Subcutaneous adipose tissue (tissue), 4 donors: ENCODE data around the gene DNAH10. TPM values are rescaled to one million over a fixed set of nuclear protein-coding genes. Genes with fewer than 3 reads are reported as not detected.

Experiments used
- total RNA-seq, 4 donors: library from RNA; depleted of rRNA; stranded (reverse); fragments of >200 nt; gene quantifications; one replicate each; pipeline ENCODE4 v1.1.0, GENCODE V29; 2016
- TF ChIP-seq, protein P1 (sequence below): fragments of 450-650 bp; IDR thresholded peaks from one replicate; pipeline ENCODE4 v1.5.1; 2016; ENCODE audit warnings: low read depth, mild to moderate bottlenecking, control low read depth, antibody characterized with exemption, moderate library complexity

Gene DNAH10
- total RNA-seq, 4 donors from 2014 or later = under 0.01 to 0.19 (median 0.08) TPM

DNA sequence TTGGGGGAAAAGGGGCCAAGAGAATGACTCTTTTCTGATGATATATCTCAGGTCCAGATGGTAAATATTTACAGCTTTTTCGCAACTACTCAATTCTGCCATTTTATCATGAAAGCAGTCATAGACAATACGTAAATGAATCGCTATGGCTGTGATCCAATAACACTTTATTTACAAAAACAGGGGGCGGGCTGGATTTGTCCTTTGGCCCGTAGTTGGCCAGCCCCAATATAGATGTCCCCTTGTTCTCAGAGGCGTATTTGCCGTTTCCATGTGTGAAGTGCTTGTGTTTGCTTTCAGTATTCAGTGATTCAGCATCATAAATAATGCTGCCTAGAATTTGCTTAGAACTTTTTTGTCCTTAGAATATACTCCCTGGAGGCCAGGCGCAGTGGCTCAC, 133.3 kb downstream of the DNAH10 start:
- TF ChIP-seq, protein P1, sequence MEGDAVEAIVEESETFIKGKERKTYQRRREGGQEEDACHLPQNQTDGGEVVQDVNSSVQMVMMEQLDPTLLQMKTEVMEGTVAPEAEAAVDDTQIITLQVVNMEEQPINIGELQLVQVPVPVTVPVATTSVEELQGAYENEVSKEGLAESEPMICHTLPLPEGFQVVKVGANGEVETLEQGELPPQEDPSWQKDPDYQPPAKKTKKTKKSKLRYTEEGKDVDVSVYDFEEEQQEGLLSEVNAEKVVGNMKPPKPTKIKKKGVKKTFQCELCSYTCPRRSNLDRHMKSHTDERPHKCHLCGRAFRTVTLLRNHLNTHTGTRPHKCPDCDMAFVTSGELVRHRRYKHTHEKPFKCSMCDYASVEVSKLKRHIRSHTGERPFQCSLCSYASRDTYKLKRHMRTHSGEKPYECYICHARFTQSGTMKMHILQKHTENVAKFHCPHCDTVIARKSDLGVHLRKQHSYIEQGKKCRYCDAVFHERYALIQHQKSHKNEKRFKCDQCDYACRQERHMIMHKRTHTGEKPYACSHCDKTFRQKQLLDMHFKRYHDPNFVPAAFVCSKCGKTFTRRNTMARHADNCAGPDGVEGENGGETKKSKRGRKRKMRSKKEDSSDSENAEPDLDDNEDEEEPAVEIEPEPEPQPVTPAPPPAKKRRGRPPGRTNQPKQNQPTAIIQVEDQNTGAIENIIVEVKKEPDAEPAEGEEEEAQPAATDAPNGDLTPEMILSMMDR = no peak

DNA sequence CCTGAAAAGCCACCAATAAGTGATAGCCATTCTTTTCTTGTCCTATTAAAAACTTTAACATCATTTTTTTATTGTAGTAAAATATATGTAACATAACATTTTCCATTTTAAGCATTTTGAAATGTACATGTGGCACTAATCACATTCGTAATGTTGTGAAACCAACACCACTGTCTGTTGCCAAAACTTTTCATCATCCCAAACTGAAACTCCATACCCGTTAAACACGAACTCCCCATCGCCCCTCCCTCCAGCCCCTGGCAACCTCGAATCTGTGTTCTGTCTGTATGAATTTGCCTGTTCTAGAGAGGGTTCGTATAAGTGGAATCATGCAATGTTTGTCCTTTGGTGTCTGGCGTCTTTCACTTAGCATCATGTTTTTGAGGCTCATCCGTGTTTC, 134.7 kb downstream of the DNAH10 start:
- TF ChIP-seq, protein P1 = no peak

DNA sequence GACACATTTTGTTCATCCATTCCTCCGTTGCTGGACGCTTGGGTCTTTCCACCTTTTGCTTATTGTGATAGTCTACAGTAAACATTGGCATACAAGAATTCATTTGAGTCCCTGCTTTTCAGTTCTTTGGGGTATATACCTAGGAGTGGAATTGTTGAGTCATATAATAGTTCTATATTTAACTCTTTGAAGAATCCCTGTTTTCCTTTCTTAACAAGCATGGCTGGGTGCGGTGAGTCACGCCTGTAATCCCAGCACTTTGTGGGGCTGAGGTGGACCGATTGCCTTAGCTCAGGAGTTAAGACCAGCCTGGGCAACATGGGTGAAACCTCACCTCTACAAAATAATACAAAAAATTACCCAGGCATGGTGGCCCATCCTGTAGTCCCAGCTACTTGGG, 135.1 kb downstream of the DNAH10 start:
- TF ChIP-seq, protein P1 = no peak

DNA sequence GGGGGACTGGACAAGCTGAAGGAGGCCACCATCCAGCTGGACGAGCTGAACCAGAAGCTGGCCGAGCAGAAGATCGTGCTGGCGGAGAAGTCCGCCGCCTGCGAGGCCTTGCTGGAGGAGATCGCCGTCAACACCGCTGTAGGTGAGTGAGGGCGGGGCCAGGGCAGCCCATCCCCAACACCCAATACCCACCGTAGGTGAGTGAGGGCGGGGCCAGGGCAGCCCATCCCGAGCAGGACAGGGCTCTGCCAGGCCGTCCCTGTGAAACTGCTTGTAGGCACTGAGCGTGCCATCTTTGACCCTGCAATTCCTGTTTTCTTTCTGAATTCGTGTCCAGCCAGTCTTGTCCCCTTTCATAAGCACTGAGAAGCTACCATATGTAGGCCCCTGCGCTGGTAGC, 136.6 kb downstream of the DNAH10 start:
- TF ChIP-seq, protein P1 = no peak

DNA sequence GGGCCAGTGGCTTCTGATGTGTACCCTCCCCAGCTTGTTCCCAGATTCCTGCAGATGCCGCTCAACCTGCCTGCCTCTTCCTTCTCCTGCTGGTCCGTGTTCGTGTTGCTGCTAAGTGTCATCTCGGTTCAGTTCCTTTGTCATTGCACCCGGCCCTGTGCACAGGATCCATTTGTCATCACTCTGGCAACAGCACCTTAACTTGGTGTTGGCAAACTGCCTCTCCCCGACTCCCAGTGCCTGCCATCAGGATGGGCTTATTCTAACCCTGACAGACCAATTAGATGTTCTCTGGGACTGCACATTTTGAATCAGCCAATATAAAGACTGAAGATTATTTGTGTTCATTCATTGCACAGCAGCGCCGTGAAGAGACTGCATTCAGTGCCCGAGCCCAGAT, 137.3 kb downstream of the DNAH10 start:
- TF ChIP-seq, protein P1 = no peak

DNA sequence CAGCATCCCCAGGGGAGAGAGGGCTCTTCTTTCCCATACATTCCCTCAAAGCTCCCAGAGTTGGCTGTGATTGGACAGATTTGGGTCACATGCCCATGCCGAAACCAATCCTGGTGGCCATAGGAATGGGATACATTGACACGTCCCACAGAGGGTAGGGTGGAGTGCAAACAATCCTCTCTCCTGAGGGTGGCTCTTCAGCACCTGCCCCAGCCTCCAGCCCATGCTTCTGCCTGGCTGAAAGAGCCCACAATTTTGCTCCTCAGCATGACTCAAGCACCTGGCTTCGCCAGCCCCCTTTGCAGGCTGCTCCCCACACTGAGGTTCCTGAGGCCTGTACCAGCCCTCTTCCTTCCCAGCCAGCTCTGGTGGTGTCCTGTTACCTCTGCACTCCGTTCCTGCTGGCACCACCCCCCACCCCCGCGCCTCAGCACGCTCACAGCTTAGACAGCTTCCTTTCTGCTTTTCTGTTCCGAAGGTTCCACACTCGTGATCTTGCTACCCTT, 138.8 kb downstream of the DNAH10 start:
- TF ChIP-seq, protein P1 = no peak

DNA sequence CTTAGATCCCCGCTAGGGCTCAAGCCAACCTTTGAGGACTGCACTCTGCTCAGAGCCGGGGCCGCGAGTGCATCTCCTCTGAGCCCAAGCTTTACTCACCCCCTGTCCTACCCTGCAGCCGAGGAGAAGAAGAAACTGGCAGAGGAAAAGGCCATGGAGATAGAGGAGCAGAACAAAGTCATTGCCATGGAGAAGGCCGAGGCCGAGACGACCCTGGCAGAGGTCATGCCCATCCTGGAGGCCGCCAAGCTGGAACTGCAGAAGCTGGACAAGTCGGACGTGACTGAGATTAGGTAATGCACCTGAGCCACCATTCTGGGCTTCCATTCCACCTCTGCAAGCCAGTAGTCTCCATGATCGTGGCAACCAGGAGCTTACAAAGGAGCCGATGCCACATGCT, 140.7 kb downstream of the DNAH10 start:
- TF ChIP-seq, protein P1 = no peak
